ENCODE results near the gene FOXP1.

GRCh38 chr3:71217640-71218222 lies 365.8 kb downstream of the FOXP1 start:
- TF ChIP-seq CTCF (IDR thresholded peaks at IDR 0.05) (no peak), POLR2AphosphoS5 (IDR thresholded peaks at IDR 0.05) (no peak), EP300 (IDR thresholded peaks at IDR 0.05) (no peak)
